Smooth muscle cell (in vitro differentiated cells): ENCODE measurements around the gene OXGR1. TPM values are rescaled to one million over a fixed set of nuclear protein-coding genes. Genes with fewer than 3 reads are reported as not detected.

Source experiments
- DNase-seq: peaks from one replicate; lab custom pipeline; 2025; ENCODE audit not compliant: unreplicated experiment; lab: John Stamatoyannopoulos, UW
- H2AFZ ChIP-seq: fragments of 200-600 bp; sonication (generic); 2 replicates; pipeline ENCODE4 v1.6.0; 2016; ENCODE audit warnings: antibody characterized with exemption, low read depth, mild to moderate bottlenecking
- H3F3A ChIP-seq: fragments of 200-600 bp; sonication (generic); 2 replicates; pipeline ENCODE4 v1.6.0; 2017; ENCODE audit warnings: antibody characterized with exemption, low read depth
- H3K27ac ChIP-seq: fragments of 200-600 bp; sonication (generic); 2 replicates; pipeline ENCODE4 v1.5.1; 2016; ENCODE audit warnings: low read depth, mild to moderate bottlenecking
- H3K27me3 ChIP-seq: fragments of 200-600 bp; sonication (generic); 2 replicates; pipeline ENCODE4 v1.6.1; 2016; ENCODE audit warnings: low read depth, mild to moderate bottlenecking
- H3K36me3 ChIP-seq: fragments of 200-600 bp; sonication (generic); 2 replicates; pipeline ENCODE4 v1.5.1; 2016; ENCODE audit warnings: low read depth
- H3K4me1 ChIP-seq: fragments of 200-600 bp; sonication (generic); 2 replicates; pipeline ENCODE4 v1.5.1; 2016; ENCODE audit warnings: low read depth
- H3K4me2 ChIP-seq: fragments of 200-600 bp; sonication (generic); 2 replicates; pipeline ENCODE4 v1.6.0; 2016; ENCODE audit warnings: mild to moderate bottlenecking
- H3K4me3 ChIP-seq: fragments of 200-600 bp; sonication (generic); 2 replicates; pipeline ENCODE4 v1.5.1; 2016; ENCODE audit warnings: mild to moderate bottlenecking
- H3K79me2 ChIP-seq: fragments of 200-600 bp; sonication (generic); 2 replicates; pipeline ENCODE4 v1.6.0; 2016; ENCODE audit warnings: low read depth, mild to moderate bottlenecking
- H3K9ac ChIP-seq: fragments of 200-600 bp; sonication (generic); 2 replicates; pipeline ENCODE4 v1.6.0; 2016; ENCODE audit warnings: low read depth
- H3K9me3 ChIP-seq: fragments of 200-600 bp; sonication (generic); replicated peaks from 2 replicates; pipeline ENCODE4 v1.5.1; 2016; ENCODE audit warnings: low read depth
- H4K20me1 ChIP-seq: fragments of 200-600 bp; sonication (generic); 2 replicates; pipeline ENCODE4 v1.6.0; 2016; ENCODE audit warnings: low read depth
- WGBS: methylation state at CpG from one replicate; pipeline ENCODE4 v1.1.7; 2016; ENCODE audit warnings: low lambda C conversion rate; 5-methylcytosine and 5-hydroxymethylcytosine counted together
- polyA plus RNA-seq: library from polyadenylated mRNA; unstranded; fragments of >200 nt; fragmentation: Nextera tagmentation; extraction: Ambion mirVana; gene quantifications from 2 replicates; pipeline ENCODE4 v1.2.1, GENCODE V29; 2016
- total RNA-seq: library from RNA; depleted of rRNA; stranded (reverse); fragments of >200 nt; gene quantifications from 2 replicates; pipeline ENCODE4 v1.2.3, GENCODE V29; 2014
- TF ChIP-seq, protein P1 (sequence below): fragments of 200-600 bp; sonication (generic); IDR thresholded peaks from 2 replicates; pipeline ENCODE4 v1.5.1; 2017; ENCODE audit warnings: borderline replicate concordance, mild to moderate bottlenecking, antibody characterized with exemption; ENCODE audit not compliant: insufficient read depth, poor library complexity, severe bottlenecking

Gene OXGR1
- total and polyA plus RNA-seq, 2 experiments from 2014 or later = 1.4 TPM; not detected in 1

DNA sequence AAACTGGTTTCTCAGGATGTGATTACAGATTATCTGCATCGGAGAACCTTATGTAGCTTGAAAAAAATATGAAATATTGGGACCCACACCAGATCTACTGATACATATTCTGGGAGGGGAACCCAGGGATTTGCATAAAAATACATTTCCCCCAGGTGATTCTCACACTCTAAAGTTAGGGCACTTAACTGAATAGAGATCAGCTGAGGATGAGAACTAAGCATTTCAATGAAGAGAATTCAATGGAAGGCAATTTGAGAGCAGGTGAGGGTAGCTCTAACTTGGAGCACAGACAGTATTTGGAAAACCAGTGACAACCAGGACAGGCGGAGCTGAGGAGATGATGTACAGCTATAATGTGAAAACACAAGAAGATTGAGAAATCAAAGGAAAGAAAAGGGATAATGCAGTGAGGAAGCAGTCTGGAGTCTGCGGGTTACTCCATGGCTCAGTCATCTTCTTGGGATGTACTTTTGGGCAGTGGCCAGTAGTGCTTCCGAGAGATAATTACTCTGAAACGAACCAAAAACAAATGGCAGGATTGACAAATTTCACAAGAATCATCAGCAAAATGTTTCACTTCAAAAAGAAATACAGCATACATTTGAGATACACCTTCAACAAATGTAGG lies 6.1 kb upstream of the OXGR1 start:
- 68% methylated on average over 5 of the region's 5 CpGs for WGBS
- H3K79me2 ChIP-seq = no peaks in the 10 kb centered on the region
- H3K4me1 ChIP-seq = peaks cover 4% of the 10 kb centered on the region
- H3K4me3 ChIP-seq = no peak overlapping the region
- H3K4me2 ChIP-seq = no peak overlapping the region
- no peaks in the 10 kb centered on the region for H4K20me1 ChIP-seq
- no peak for DNase-seq
- H3K27ac ChIP-seq = no peak overlapping the region
- peaks cover 34% of the 10 kb centered on the region for H3K27me3 ChIP-seq
- no peak overlapping the region for H3K9ac ChIP-seq
- TF ChIP-seq, protein P1, sequence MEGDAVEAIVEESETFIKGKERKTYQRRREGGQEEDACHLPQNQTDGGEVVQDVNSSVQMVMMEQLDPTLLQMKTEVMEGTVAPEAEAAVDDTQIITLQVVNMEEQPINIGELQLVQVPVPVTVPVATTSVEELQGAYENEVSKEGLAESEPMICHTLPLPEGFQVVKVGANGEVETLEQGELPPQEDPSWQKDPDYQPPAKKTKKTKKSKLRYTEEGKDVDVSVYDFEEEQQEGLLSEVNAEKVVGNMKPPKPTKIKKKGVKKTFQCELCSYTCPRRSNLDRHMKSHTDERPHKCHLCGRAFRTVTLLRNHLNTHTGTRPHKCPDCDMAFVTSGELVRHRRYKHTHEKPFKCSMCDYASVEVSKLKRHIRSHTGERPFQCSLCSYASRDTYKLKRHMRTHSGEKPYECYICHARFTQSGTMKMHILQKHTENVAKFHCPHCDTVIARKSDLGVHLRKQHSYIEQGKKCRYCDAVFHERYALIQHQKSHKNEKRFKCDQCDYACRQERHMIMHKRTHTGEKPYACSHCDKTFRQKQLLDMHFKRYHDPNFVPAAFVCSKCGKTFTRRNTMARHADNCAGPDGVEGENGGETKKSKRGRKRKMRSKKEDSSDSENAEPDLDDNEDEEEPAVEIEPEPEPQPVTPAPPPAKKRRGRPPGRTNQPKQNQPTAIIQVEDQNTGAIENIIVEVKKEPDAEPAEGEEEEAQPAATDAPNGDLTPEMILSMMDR = no peak
- no peaks in the 10 kb centered on the region for H3K36me3 ChIP-seq
- H2AFZ ChIP-seq = no peak overlapping the region
- peaks cover 4% of the 10 kb centered on the region for H3F3A ChIP-seq
- no peaks in the 10 kb centered on the region for H3K9me3 ChIP-seq

DNA sequence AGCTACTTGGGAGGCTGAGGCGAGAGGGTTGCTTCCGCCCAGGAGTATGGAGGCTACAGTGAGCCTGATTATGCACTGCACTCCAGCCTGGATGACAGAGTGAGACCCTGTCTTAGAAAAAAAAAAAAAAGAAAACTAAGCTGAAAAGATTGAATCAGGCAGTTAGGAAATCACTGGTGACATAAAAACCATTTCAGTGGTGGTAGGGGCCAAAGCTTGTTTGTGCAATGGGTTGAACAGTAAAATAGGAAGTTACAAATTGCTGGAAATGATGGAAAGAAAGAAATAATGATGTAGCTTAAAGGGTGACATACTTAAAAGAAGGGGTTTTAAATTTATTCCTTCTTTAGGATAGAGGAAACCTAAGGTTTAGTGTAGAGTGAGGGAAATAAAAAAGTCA lies 4.8 kb upstream of the OXGR1 start:
- Histone ChIP-seq H3F3A (peaks cover 4% of the 10 kb centered on the region), H4K20me1 (no peaks in the 10 kb centered on the region), H3K9ac (no peak overlapping the region), H3K4me1 (peaks cover 4% of the 10 kb centered on the region), H3K4me2 (no peak overlapping the region), H3K27me3 (peaks cover 47% of the 10 kb centered on the region), H3K27ac (no peak overlapping the region), H2AFZ (no peak overlapping the region), H3K79me2 (no peaks in the 10 kb centered on the region), H3K9me3 (no peaks in the 10 kb centered on the region), H3K36me3 (no peaks in the 10 kb centered on the region), H3K4me3 (no peak overlapping the region)
- TF ChIP-seq, protein P1 = no peak
- WGBS = 100% methylated on average over 2 of the region's 2 CpGs
- no peak for DNase-seq

DNA sequence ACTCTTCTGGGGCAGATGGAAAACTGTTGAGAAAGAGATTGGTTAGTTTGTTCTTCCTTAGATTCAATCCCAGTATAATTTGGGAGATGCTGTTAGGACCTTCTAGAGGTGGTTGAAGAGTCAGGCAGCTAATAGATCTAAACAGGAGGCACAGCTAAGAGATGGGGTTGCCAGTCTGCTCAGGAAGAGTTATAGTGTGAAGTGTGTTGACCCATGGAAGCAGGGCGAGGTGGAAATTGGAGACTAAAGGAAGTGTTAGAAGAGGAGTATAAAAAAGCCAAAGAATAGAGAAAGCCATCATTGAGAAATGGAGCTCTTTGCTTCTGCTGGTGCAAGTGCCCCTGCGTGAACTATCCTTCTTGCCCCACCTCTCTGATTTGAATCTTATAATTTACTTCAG lies 3.8 kb upstream of the OXGR1 start:
- Histone ChIP-seq H3K79me2 (no peaks in the 10 kb centered on the region), H3K4me1 (peaks cover 9% of the 10 kb centered on the region), H3K9ac (no peak overlapping the region), H3K4me2 (no peak overlapping the region), H3K9me3 (no peaks in the 10 kb centered on the region), H3F3A (no peaks in the 10 kb centered on the region), H3K27ac (no peak overlapping the region), H3K36me3 (no peaks in the 10 kb centered on the region), H2AFZ (no peak overlapping the region), H3K4me3 (no peak overlapping the region), H4K20me1 (no peaks in the 10 kb centered on the region), H3K27me3 (peaks cover 58% of the 10 kb centered on the region)
- no peak for DNase-seq
- WGBS = 51% methylated on average over 2 of the region's 2 CpGs
- TF ChIP-seq, protein P1 = no peak

DNA sequence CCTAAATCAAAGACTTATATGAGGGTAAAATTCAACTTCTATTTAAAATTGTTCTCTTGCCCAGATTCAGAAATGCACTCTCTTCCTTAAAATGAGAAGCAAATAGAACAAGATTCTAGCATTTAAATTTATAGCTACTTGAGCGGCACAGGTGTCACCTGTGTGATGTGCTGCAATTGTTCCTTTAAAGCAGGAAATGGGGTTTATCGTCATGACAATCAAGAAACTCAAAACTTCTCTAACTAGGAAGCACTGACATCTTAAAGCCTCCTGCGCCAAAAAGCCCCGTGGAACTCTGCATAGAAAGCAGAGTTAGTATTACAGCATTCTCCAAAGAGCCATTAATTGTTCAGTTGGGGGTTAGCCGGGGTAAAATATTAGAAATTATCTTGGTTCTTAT lies 2.6 kb upstream of the OXGR1 start:
- TF ChIP-seq, protein P1 = no peak
- H3K9ac ChIP-seq = no peak overlapping the region
- no peak overlapping the region for H3K4me3 ChIP-seq
- no peaks in the 10 kb centered on the region for H3F3A ChIP-seq
- H3K79me2 ChIP-seq = no peaks in the 10 kb centered on the region
- DNase-seq = no peak
- no peaks in the 10 kb centered on the region for H3K9me3 ChIP-seq
- H4K20me1 ChIP-seq = no peaks in the 10 kb centered on the region
- H3K27ac ChIP-seq = no peak overlapping the region
- peaks cover 68% of the 10 kb centered on the region for H3K27me3 ChIP-seq
- 64% methylated on average over 5 of the region's 5 CpGs for WGBS
- H3K4me1 ChIP-seq = peaks cover 6% of the 10 kb centered on the region
- H2AFZ ChIP-seq = no peak overlapping the region
- H3K36me3 ChIP-seq = no peaks in the 10 kb centered on the region
- no peak overlapping the region for H3K4me2 ChIP-seq
